HG02678 (cell line): ENCODE data around the gene BNIP3.
"Not testable (repeated sequence)": the region's sequence is repeated elsewhere in the genome, so short reads cannot be mapped to it uniquely, and the experiment has no call there.

Experiments used
- ATAC-seq: cut with Tn5 transposase; IDR thresholded peaks from one replicate; pipeline ENCODE4 v1.9.1; 2021; ENCODE audit warnings: mild to moderate bottlenecking, moderate library complexity; ENCODE audit not compliant: unreplicated experiment

BNIP3 gene

GRCh38 chr10:131959841-131960240 lies 21.9 kb downstream of the BNIP3 start:
- ATAC-seq: no peak

GRCh38 chr10:131955591-131956340 lies 26.0 kb downstream of the BNIP3 start:
- ATAC-seq: no peak

- ATAC-seq: no peak
Measured at GRCh38 chr10:131954356-131954965, 27.3 kb downstream of the BNIP3 start.

GRCh38 chr10:131949908-131950307 lies 31.8 kb downstream of the BNIP3 start:
- ATAC-seq: not testable (repeated sequence)

DNA sequence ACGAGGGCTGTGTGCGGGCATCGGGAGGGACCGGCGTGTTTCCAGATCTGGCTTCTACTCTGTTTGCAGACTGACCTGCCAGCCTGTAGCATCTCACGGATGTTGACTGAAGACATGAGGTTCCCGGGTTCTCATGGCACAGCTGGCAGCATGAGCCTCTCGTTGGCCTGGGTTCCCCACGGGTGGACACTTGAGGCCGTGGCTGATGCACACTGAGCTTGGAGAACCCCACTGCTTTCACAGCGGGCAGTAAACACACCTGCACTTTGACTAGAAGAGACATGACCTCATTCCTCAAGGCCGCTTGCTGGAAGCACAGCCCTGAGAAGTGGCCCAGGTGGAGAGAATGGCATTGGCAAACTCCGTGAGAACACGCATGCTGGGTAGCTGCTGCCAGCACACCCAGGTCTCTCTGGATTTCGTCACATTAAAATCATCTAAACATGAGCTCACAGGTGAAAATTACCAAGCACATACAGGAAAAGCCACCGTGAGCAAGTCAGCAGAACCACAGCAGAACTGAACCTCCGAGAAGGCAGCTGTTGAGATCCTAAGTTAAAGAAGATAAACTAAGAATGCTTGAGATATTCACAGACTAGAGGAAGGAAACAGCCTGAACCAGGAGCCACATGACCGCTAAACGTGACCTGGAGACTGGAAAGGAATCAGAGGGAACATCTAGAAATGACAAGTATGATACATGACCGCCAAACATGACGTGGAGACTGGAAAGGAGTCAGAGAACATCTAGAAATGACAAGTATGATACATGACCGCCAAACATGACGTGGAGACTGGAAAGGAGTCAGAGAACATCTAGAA lies 32.5 kb downstream of the BNIP3 start:
- no peak for ATAC-seq

DNA sequence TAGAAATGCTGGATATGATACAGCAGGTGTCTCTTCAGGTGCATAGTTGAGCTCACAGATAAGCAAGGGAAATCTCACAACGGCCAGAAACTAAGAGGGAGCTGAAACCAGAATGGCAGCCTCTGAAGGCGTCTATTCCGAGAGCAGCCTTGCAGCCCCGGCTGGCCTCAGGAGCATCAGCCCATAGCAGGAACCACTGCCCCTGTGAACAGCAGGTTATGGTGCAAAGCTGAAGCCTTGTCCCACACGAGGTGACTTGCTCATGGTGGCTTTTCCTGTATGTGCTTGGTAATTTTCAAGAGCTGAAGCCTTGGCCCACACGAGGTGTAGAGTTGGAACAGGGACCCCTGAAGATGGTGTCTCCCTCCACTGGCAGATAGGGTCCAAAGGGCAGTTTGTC lies 33.2 kb downstream of the BNIP3 start:
- no peak for ATAC-seq

DNA sequence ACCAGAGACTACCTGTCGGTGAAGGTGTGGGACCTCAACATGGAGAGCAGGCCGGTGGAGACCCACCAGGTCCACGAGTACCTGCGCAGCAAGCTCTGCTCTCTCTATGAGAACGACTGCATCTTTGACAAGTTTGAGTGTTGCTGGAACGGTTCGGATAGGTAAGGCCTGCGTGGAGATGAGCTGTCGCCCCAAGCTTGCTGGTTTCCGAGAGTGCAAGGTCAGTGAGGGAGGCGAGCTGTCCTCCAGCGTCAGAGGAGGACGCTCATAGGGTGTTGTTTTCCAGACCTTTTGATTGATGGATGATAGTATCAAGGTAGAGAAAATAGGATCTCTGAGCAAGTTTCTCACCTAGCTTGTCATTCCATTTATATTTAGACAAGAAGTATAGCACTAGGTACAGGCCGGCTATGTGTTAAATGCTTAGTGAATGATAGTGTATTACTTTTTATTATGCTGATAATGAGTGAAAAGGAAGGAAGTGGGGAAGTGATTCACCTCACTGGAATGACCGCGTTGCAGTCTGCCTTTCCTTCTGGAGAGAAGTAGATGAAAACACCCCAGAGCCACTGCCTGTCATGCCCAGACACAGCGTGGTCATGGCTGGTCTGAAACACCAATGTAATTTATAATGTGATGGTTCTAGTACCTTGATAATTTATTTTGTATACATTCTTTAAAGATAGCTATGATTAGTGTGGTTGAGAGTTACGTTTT lies 33.9 kb downstream of the BNIP3 start:
- ATAC-seq: no peak

GRCh38 chr10:131946880-131947279 lies 34.8 kb downstream of the BNIP3 start:
- ATAC-seq: no peak

DNA sequence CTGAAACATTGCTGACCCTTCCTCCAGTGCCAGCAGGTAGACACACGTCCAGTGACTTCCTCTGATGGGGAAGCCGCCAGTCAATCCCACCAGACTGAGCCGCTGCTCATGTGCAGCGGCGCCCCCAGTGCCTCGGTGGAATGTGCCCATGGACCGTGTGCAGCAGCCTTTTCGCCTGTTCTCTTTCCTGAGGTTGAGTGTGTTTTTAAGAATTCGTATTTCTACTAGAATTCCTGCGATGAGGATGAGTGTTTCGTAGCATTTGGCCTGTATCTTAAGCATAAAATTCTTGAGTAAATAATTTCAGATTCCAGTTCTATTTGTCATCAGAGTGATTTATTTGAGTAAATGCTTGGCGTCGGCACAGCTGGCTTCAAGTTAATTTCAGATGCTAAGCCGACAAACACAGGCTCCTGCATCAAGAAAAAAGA lies 35.4 kb downstream of the BNIP3 start:
- no peak for ATAC-seq

- no peak for ATAC-seq
Measured at GRCh38 chr10:131944976-131945695, 36.6 kb downstream of the BNIP3 start.

DNA sequence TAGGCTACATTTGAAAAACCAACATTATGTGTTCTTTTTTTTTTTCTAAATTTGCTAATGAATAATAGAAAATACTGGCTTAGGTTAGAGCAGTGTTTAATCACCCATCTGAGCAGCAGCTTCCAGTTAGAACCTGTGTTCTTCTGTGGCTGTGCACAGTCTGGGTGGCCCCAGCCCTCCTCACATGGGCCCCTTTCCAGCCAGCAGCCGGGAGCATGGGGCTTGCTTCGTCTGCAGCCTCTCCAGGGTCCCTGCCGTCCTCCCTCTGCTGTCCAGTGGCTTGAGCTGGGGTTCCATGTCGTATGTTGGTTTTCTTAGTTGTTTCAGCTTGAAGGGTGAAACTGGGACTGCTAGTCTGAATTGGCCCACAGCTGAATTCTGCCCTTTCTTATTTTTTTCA lies 37.3 kb downstream of the BNIP3 start:
- no peak for ATAC-seq

DNA sequence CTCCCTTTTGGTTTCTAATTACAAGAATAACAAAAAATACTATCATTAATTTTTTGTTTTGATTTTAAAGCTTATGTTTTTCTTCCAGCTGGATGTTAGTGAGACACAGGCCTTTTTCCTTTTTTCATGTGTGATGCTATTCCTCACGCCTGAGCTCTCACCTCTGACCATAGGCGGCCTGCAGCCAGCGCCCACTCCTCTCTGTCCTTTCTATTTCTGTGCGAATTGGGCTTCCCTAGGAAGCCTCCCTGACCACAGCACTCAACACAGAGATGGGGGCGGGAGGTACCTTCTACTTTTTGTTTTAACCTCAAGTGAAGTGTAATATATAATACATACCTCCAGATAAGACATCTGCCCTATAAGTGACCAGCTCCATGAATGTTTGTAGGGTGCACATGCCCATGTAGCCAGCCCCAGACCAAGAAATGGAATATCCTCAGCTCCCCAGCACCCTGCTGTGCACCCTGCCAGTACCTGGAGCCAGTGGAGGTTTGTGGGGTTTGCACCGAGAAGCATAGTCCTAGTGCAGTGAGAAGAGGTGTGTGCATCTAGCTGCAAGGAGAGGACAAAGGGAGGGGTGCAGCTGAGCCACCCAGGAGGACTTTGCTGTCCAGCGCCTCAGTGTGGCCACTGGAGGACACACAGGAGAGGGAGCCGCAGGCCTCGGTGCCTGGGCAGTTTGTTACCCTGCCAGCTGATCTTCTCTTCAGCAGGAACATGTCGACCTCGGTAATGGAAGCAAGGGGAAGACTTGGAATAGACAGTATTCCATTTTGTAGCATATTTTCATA lies 38.5 kb downstream of the BNIP3 start:
- ATAC-seq: no peak

DNA sequence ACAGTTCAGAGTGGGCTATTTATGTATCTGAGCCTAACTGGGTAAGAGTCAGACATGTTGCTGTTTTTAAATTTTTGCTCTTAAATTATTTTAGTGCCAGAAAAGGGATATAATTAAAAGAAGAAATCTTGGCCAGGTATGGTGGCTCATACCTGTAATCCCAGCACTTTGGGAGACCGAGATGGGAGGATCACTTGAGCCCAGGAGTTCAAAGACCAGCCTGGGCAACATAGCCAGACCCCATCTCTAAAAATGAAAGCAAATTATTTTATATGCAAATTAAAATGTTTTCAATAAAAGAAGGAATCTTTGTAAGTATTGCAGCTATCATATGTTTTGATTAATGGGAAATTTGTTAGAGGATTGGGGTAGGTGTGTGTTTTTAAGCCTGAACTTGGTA lies 39.3 kb downstream of the BNIP3 start:
- ATAC-seq: no peak

- no peak for ATAC-seq
Measured at GRCh38 chr10:131938681-131939080, 43.0 kb downstream of the BNIP3 start.

GRCh38 chr10:131937836-131938235 lies 43.9 kb downstream of the BNIP3 start:
- ATAC-seq: no peak

- ATAC-seq: no peak
Measured at GRCh38 chr10:131936736-131937135, 45.0 kb downstream of the BNIP3 start.

GRCh38 chr10:131936294-131936693 lies 45.4 kb downstream of the BNIP3 start:
- ATAC-seq: no peak

DNA sequence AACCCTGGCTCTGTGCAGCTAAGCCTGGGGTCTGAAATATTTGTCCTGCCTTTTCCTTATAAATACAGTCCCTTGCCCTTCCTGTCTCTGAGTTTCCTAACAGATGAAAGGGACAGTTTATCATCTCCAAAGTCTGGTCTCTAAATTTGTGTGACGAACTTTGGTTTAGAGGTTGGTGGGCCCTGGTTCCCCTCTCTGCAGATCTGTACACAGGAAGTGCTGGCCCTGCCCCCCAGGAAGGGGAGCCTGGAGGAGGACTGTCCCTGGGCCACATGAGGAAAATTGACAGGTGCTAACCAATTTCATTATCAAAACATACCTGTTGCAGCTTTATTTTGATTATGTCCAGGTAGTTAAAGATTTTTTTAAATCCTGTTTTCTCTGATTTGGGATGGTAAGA lies 46.5 kb downstream of the BNIP3 start:
- ATAC-seq: no peak

- ATAC-seq: no peak
Measured at GRCh38 chr10:131934769-131935168, 47.0 kb downstream of the BNIP3 start.

- no peak for ATAC-seq
Measured at GRCh38 chr10:131933696-131934086, 48.0 kb downstream of the BNIP3 start.
